Retina (tissue), 1 donor: ENCODE results near the gene STARD10.
A peak's percentile ranks its signal among the peaks of the same experiment; 100 is the strongest.

ENCODE experiments used
- DNase-seq: peaks from one replicate; pipeline ENCODE4 v3.0.0-alpha.2; 2016

The STARD10 gene

DNA sequence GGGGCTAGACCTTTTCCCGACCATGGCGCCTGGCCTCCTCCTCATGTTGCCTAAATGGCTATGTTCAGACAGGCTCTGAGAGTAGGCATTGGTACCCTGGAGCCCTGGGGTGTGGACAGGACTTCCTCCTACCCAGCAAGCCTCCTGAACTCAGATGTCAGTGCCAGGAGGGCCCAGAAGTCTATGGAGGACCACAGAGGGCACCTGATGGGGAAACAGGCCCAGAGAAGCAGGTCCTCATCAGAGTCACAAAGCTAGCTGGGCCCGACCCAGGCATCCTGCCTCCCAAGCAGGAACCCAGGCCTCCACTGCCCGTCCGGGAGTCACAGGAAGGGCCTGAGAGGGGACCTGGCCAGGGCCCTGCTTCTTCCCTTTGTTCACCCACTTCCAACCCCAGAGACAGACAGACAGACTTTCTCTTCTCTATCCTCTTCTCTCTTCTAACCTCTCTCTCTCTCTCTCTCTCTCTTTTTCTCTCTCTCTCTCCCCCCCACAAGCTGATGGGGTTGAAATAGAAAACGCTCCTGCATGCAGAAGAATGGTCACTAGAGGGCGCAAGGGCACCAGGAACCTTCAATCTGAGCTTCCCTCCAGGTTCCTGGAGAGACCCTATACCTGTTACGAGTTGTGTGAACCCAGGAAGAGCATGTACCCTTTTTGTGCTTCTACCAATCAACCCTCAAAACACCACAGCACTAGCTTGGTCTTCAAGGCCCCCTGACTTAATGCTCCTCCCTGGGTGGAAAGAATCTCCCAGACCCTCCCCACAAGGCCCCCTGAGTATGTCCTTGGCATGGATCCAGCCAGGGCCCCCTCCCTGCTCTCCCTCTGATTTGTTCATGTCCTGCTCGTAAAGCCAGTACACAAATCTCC is 68.8 kb downstream of the STARD10 start:
- peak; percentile 88 for DNase-seq

DNA sequence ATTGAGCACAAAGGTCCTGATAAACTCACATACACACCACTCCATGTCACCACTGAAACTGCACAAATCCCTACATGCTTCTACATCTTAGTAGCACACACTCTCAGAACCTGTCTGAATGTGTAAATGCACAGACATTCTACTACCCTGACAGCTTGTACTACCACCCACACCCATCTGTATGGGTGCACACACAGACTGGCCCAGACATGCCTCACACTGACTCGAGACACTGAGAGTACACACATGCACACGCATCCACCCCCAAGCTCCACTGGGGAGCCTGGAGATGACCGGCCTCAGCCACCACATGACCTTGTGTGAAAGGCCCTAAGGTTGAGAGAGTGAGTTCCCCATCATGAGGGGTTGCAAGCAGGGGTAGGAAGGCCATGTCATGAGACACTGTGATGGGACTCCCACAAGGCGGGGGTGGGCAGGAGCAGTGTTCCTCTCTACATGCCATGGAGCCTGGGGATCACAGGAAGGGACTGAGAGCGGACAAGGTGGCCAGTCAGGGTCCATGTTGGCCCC is 69.8 kb downstream of the STARD10 start:
- no peak for DNase-seq

DNA sequence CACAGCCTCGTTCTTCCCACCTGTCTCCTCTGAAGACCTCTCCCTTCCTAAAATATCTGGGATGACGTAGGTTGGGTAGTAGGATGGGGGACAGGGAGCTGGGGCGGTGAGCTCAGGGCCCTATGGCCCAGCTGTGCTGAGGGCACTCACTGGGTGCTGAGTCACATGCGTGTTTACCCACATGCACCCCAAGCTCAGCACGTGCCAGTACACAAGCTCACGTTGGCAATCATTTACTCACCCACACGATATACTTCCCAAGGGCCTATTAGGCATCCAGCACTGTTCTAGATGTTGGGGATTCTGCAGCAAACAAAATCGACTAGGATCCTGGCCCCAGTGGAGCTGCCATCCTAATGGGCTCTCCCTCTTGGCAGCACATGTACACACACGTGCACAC is 70.3 kb downstream of the STARD10 start:
- no peak for DNase-seq

DNA sequence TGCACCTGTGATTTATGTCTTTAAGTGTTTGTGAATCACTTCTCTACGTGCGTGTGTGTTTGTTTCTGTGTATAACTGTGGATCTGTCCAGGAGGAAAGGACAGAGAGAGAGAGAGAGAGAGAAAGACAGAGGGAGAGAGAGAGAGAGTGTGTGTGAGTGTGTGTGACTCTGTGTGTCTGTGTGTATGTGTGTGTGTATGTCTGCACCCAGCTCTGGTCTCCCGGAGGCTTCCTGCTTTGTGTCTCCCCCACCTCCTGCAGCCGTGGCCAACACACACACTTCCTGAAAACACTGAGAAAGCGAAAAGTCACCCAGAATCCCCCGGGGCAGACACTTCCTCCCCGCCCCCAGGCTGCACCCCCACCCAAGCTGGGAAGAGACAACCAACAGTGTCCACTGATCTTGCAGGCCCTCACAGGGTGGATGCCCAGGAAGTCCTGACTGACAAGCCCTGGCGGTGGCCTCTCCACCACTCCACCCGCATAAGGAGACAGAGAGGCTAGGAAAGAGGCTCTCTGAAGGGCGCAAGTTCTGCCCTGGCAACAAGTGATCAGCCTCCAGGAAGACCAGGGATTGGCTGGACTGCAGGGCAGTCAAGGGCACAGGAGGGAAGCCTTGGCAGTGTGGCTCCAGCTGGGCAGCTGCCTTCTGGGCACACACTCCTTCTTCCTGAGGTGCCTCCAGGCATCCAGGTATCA is 71.6 kb downstream of the STARD10 start:
- peak; percentile 91 for DNase-seq

DNA sequence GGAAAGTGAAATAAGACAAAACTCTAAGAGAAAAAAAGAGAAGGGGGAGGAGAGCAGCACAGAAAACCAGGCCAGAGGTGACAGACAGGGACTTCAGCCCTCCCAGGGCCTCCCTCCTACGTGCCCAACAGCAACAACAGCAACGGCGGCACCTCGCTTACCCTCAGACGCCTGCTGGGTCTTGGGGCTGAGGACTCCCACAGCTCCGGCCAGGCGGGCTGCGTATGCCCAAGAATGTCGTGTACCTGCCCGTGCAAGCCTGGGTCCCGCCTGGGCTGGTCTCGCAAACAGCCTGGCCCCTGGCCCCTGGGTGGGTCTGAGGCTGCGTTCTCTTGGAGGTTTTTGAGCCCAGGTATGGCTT is 72.2 kb downstream of the STARD10 start:
- no peak for DNase-seq

DNA sequence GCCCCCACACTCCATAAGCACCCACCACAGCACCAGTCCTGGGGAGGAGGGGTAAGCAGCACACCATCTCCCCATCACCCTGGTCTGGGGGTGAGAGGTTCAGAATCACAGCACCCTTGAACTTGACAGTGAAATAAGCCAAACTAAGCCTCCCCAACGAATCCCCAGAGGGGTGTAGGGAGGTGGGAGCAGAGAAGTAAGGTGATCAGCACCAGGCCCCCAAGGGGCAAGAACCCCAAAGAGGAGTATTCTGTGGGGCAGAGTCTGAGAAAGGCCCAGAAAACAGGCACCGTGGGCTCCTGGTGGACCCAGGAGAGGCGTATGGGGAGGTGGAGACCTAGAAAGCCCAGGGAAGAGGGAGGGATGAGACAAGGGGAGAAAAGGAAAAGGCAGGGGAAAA is 72.6 kb downstream of the STARD10 start:
- DNase-seq = no peak

DNA sequence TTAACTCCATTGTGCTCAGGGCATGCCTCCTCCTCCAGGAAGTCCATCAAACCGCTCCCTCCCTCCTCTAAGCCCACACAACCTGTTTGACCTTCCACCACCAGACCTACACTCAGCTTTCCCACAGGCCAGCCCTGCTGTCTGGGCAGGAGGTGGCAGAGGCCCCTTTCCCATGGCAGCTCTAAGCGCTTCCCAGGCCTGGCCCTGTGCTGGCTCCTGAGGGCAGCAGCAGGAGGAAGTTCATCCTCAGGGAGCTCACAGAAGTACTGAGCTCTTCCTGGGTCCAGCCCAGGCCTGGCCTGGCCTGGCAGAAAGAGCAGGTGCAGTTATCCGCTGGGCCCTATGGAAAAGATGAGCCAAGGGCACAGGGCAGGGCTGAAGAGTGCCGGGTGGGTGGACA is 73.1 kb downstream of the STARD10 start:
- no peak for DNase-seq

DNA sequence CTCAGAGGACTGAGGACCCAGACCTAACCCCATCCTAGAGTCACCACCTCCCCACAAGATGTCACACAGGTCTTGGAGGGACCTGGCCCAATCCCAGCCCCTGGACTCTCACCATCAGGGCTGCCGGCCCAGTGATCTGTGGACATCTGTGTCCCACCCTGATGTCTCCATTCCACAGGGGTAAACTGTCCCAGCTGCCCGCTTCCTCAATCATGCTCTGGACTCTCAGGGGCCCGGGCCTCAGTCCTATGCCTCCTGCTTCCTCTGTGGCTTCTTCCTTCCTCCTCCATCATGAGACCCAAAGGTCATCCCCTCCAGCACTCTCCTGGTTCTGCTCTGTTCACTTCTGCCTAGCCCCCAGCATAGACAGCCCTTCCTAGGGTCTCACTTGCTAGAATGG is 73.8 kb downstream of the STARD10 start:
- DNase-seq = no peak

DNA sequence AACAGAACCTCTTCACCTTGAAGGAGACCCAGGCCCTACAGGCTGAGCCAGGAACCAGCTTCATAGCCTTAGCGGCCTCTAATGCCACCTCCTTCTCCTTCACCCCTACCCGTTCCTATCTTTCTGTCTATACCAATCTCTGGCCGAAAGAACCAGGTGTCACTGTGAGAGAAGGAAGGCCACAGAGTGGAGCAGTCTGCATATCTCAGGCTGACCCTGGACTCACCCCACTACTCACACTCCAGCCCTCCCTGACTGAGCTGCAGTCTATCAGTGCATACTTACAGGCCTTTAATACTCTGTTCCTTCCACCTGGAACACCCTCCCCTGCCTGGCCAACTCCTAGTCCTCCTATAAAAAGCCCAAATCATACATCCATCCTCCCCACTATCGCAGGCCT is 74.3 kb downstream of the STARD10 start:
- no peak for DNase-seq

DNA sequence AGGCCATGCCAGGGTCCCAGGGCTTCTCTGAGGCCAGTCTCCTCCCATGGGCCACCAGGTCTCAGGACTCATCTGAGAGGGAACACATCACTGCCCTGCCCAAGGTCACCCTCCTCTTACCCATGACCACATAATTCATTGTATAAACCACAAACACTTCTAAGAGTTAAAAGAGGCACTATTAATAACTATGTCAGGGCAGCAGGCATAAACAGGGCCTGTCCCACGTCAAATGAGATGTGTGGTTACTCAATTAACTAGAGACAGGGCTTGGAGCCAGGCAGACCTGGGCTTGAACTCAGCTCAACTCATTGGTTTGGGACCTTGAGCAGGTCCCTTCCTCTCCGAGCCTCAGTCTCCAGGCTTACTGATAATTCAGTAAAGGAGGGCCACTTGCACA is 74.7 kb downstream of the STARD10 start:
- DNase-seq = no peak

DNA sequence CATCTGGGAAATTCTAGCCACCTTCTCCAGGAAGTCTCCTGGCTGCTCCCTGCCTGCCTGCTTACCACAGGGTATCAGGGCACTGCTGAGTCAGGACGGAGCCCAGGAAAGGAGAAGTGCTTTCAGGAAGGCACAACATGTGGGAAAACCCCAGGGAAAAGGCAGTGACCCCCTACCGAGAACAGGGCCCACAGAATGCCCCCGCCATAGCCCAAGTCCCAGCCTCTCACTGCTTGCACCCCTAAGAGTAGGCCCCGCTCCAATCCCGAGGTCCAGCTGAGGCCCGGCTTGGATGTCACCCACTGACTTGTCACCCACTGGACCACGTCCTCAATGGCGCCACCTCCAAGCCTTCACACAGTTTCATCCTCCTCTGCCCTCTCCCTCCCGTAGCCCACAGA is 75.7 kb downstream of the STARD10 start:
- no peak for DNase-seq

DNA sequence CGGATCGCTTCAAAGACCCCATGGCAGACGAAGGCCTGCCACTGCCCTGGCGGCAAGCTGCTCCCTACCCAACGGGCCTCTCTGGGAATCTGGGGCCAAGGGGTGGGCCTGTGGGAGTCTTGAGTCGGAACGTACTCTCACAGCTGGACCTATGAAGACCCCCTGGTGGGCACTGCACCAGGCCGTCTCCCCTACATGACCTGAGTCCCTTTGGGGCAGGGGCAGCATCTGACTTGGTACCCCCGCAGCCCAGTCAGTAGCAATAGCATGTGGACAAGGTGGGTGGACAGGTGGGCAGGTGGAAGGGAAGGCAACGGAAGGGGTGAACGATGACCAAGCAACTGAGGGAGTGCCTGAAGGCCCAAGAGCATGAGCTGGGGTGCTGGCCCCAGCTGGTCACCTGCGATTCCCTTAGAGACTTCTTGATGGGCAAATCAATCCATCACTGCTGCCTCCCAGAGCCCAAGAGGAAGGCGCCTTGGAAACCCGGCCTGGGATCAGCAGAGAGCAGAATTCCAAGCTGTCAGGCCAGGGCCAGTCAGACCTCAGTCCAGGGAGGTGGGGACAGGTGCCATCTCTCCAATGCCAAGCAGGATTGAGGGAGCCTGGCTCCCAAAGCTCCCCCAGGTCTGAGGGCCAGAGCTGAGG is 76.9 kb downstream of the STARD10 start:
- DNase-seq = no peak

DNA sequence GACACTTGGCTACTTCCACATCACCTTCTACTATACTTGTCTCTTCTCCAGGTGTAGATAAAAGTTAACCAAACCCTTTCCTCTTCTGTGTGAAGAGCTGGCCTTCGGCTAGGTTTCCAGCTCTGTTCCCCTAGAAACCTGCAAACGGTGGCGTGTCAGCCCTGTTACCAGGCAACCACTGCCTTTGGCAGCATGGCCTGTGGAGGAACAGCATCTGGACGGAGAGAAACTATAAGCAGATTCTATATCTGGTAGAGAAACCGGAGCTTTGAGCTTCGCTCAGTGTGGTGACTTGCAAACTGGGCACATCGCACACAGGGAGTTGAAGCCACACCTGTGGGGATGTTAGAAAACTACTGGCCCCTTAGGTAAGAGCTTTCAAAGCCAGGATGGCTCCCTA is 77.6 kb downstream of the STARD10 start:
- peak; percentile 56 for DNase-seq

DNA sequence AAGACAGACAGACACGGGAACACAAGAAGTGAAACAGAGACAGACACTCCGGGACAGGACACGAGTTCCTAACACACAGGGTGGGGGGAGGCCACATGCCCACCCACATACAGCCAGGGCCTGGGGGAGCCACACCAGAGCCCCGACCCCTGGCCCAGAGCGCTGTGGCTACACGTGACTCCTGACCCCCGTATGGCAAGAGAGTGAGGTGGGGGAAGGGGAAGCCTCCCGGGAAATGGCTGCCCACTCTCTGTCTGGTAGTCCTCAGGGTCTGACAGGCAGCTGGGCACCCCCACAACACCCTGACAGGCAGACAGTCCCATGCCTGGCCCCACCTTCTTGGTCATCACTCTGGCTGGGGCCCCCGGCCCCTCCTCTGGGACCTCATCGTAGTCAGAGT is 81.0 kb downstream of the STARD10 start:
- DNase-seq = no peak

DNA sequence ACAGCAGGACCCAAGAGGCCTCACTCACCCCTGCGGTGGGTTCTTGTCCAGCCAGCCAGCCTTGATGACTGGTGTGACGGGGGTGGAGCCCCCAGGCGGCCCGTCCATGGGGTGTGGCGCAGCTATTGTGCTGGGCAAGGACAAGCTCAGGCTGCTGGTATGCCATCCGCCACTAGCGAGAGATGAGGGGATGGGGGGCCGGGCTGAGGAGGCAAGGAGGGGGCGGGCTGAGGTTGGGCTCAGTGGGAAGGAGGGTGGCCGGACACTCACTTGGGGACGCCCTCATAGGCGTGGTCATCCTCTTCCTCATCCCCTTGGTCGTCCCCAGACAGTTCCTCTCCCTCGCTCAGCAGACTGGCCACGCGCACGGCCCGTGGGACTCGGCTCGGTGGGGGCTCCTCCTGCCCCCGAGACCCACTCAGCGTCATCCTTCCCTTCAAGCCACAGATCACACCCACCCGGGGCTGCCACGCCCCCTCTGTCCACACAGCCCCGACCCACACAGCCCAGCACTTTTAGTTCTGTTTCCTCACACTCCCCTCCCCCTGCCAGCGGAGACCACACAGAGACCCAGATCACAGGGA is 81.6 kb downstream of the STARD10 start:
- peak; percentile 44 for DNase-seq

DNA sequence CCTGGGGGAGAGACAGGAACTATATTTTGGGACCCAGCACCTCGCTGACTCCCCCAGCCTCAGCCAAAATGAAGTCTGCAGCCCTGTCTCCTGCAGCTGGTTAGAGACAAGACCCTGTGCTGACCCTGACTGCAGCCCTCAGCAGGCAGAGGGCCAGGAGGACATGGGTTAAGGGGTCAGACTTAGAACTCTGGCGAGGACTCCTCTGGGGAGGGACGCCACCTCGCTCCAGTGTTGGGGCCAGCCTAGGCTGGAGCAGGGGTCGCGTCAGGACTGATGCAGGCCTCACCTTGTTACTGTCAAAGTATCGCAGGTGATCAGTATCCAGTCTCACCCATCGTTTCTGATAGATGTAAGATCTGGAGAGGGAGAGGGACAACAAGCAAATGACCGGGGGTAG is 82.7 kb downstream of the STARD10 start:
- DNase-seq = no peak

DNA sequence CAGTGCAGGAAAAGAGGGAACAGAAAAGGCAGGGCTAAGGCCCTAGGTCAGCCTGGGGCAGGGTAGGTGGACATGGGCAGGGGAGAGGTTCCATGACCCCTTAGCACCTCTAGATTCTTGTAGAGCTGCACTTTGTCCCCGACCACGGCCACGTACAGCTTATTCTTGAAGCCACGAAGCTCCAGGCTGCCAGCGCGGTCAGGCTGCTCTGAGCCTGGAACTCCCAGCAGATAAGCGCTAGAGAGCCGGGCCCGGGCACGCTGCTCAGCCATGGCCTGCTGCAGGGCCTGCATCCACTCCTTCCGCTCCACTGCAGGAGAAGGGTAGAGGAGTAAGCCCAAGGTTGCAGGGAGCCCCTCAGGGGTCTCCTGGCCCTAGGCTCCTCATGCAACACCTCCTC is 83.6 kb downstream of the STARD10 start:
- no peak for DNase-seq

DNA sequence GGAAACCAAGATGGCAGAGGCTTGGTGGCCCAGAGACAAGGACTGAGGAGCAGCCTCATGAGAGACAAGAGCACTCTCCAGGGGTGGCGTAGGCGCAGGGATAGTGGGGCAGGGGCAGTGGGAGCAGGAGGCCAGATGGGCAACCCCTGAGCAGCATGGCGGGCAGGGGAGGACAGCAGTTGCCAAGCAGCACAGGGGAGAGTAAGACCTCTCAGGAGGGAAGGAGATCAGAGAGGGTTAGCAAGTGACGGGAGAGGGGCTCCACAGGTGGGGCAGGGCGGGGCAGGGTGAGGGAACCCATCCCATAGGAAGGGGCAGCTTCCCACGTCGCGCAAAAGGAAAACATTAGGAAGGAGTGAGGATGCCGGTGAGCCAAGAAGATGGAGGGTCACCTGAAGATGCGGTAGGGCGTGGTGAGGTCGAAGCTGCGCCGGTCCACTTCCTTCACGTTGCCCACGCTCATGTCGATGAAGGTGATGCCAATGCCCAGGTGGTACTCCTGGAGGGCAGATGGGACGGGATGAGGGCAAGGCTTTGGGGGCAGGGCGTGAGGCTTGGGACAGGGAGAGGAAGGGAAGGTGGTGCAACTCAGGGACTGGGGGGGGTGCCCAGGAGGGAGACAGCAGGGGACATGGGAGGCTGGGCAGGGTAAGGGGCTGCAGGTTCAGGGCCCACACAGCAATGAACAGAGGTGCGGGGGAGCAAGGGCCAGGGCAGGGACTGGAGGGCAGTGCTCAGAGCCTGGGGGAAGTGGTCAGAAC is 84.2 kb downstream of the STARD10 start:
- no peak for DNase-seq

DNA sequence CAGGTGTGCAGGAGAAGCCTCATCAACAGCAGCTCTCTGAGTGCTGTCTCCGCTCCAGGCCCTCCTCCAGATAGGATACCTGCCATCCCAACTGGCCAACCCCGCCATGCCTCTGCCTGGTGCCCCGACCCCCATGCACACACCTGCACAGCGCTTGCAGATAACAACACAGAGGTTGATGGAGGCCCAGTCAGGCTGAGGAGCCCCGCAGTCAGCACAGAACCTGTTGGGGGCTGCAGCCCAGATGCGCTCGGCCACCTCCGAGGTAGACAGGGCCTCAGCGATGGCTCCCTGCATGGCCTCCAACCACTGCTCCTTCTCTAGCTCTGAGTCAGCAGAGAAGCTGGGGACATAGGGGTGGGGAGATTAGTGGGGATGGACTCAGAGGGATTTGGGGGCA is 86.8 kb downstream of the STARD10 start:
- DNase-seq = no peak

DNA sequence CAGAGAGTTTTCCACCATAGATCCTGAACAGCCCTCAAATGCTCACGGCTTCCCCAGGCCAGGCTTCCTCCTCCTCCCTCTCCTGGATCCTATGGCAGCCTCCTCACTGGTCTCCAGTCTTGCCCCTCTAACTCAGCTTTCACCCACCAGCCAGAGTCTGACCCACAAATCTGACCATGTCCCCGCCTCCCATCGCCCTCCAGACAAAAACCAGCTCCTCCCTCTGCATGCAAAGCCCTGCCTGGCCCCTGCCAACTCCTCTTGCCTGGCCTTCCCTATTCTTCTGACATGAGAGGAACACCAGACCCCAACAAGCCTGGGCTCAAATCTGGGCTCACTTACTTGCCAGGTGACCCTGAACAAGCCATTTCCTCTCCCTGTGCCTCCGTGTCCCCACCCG is 87.3 kb downstream of the STARD10 start:
- no peak for DNase-seq

DNA sequence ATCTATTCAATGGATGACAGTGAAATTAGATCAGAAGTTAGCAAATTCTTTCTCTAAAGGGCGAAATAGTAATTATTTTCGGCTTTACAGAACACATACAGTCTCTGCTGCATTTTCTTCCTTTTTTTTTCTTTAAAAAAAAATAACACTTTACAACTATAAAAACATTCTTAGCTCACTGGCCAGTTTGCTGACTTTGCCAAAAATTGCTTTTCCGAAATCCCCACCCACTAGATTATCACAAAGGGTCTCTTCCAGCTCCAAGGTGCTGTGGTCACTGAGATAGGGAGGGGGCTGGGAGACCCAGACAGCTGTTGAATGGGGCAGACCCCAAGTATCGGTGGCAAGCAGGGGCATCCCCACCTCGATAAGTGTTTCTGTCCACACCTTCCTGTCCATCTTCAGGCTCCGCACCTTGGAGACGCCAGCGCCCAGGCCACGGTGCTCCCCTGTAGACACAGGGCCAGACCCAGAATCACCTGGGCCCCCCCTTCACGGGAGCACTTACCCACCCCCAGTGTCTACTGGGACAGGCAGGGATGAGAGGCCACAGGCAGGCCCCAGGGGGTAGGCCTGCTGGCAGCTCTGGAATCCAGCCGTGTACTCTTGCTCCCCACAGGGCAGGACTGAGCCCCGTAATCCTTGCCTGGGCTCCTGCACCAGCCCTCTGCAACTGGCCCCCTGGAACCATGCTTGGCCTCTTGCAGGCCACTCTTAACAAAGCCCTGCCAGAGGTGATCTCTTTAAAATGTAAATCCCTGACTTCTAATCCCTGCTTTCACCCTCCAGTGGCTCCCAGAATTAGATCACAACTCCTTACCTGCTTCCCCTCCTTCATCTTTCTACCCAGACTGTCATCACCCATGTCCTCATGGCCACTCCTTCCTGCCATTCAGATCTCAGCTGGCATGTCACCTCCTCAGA is 88.1 kb downstream of the STARD10 start:
- no peak for DNase-seq
